DMS79 treated with DMSO at 0.1 percent for 48 hours (cell line): ENCODE data around the gene CLDND1.

ENCODE experiments used
- DNase-seq: peaks from one replicate; lab custom pipeline; 2025; lab: John Stamatoyannopoulos, UW

The CLDND1 gene

DNA sequence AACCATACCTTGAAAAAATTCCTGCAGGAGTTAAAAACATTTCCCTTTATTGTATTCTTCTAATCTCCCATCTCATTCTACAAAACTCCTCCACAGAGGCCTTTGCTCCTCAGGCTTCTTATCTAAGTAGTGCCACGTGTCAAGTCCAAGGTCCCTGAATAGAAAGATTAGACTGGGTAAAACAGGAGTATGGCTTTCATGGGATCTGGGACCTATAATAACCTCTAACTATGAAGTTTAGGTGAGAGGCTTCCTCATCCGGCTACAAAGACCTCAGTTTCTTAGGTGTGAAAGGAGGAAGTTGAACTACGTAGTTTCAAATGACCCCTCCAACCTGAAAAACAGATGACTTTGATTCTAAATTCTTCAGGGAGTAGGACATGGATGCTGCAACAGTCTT is 29.1 kb upstream of the CLDND1 start:
- no peak for DNase-seq

DNA sequence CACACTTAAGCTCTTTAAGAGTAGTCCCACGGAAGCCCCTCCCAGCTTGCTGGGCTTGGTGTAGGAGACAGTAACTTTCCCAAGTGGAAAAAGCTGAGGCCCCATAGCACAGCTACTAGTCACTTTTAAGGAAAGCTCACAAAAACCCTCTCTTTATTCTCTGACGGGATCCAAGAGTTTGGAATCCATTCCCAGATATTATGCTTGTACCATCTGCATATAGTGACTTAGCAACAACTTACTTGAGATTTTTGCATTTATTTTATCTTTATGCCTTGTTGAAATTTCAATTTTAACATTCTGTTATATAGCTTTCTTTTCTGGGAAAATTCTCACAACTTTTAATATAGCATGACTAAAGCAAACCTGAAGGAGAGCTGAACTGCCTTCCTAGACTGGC is 28.5 kb upstream of the CLDND1 start:
- no peak for DNase-seq

- no peak for DNase-seq
Measured at GRCh38 chr3:98550833-98551232, 28.1 kb upstream of the CLDND1 start.

DNA sequence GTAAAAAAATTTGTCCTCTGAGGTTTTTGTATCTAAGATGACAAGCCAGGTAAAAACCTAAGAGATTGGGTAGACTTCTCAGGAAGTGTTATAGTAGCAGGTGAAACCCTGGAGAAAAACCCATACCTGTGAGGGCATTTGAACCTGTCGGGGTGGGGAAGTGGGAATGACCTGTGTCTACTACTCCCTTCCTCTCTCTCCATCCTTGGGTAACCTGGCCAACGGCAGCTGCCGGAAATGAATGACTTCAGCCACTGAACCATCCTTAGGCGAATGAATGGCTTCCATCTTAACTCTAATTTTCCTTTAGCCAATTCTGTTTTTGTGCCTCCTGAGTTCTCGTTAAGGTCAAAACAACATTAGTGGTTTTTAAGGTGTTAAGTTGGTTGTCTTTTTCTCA is 25.8 kb upstream of the CLDND1 start:
- DNase-seq = no peak

- no peak for DNase-seq
Measured at GRCh38 chr3:98545940-98546339, 23.2 kb upstream of the CLDND1 start.

GRCh38 chr3:98542623-98543022 is 19.9 kb upstream of the CLDND1 start:
- no peak for DNase-seq

- no peak for DNase-seq
Measured at GRCh38 chr3:98541695-98542094, 19.0 kb upstream of the CLDND1 start.

GRCh38 chr3:98540346-98540745 is 17.6 kb upstream of the CLDND1 start:
- DNase-seq = no peak

- DNase-seq = no peak
Measured at GRCh38 chr3:98536456-98537017, 13.8 kb upstream of the CLDND1 start.

DNA sequence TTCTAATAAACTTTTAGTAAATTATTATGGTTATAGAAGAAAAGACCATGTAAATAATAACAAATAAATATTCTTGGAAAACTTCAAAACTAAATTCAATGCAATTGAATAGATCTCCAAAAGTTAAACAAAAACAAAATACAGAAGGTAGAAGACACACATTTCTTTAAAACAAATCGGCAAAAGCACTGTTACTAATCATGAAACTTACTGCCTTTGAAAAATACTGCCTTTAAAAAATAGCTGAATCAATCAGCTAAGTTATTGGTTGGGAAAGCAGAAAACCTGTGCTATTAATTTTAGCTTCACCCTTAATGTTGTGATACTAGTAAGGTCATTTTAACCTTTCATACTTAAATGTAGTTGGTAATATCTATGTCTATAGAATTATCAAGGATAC is 12.0 kb upstream of the CLDND1 start:
- no peak for DNase-seq

DNA sequence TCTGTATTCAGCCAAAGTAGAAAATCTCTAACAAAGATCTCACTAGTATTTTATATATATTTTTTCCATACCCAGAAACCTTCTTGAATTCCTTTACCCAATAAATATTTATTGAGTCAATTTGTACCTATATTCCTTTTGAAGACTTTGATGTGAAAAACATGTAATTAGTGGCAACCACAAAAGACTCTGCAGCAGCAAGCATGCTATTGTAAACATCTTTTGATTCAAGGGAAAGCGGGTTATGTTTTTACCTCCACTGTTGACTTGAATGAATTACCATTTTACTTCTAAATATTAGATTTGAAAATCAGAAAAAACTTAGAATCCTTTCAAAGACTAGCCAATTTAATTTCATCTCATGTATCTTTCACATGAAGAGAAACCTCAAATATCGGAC is 11.5 kb upstream of the CLDND1 start:
- DNase-seq = no peak

DNA sequence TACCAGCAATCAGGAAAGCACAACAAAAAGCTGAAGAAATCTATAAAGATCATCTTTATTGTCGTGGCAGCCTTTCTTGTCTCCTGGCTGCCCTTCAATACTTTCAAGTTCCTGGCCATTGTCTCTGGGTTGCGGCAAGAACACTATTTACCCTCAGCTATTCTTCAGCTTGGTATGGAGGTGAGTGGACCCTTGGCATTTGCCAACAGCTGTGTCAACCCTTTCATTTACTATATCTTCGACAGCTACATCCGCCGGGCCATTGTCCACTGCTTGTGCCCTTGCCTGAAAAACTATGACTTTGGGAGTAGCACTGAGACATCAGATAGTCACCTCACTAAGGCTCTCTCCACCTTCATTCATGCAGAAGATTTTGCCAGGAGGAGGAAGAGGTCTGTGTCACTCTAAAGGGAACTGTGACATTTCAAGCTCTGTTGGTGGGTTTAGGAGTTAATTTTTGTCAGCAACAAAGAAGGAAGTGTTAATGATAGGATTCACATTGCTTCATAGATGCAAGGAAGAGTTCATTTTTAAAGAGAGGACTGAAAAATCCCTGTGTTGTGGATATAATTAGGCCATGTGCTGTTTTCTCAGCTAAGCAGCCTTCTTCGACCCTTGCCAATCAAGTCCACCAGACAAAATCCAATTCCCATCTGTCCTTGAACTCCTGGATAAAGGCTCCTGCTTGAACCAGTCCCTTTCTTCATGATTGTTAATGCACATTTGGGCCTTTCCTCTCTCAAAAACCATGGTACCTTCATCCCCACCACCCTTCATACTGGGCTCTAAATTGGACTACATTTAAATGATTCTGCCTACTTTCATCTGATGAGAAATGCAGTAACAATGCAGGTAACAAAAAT is 10.2 kb upstream of the CLDND1 start:
- DNase-seq = no peak

DNA sequence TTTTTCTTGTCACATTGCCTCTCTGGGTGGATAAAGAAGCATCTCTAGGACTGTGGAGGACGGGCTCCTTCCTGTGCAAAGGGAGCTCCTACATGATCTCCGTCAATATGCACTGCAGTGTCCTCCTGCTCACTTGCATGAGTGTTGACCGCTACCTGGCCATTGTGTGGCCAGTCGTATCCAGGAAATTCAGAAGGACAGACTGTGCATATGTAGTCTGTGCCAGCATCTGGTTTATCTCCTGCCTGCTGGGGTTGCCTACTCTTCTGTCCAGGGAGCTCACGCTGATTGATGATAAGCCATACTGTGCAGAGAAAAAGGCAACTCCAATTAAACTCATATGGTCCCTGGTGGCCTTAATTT is 9.6 kb upstream of the CLDND1 start:
- no peak for DNase-seq

DNA sequence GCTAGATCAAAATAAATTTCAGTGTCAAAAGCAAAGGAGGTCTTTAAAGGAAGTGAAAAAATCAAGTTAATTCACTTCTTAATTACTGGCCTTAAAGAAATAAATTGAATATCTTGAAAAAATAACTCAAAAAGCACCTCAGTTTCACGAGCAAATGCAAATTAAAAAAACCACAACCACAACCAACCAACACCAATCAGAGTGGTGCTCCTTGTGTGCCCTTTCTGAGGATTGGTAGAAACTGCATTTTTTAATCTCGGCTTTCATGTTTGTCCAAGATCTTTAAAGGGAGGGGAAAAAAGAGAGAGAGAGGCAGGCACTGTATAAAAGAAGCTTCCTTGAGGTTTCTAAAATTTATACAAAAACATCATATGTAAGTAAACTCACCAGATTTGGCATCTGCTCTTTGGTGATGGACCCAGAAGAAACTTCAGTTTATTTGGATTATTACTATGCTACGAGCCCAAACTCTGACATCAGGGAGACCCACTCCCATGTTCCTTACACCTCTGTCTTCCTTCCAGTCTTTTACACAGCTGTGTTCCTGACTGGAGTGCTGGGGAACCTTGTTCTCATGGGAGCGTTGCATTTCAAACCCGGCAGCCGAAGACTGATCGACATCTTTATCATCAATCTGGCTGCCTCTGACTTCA is 9.0 kb upstream of the CLDND1 start, which contains the start of gene GPR15:
GPR15 (plus strand) TSS at position 357 of the 653 bp plus-strand sequence; CDS start at position 413, 56 bp downstream.
- DNase-seq = no peak

DNA sequence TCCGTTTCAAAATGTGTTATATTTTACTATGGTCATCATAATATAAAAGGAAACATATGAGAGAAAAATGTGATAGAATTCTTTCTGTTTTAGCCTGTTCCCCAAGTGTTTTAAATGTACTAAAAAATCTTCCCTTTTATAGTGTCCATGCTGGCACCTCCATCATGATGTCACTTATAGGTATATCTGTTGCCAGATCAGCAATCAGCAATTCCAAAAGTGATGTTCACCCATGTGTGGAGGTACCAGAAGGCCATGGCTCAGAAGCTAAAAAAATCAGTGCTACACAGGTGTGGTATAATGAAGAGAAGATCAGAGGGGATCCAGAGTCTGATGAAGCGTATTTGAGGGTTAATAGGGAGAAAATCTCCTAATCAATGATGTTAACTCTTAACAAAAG is 8.0 kb upstream of the CLDND1 start:
- DNase-seq = no peak

GRCh38 chr3:98529856-98530459 is 7.3 kb upstream of the CLDND1 start:
- no peak for DNase-seq

DNA sequence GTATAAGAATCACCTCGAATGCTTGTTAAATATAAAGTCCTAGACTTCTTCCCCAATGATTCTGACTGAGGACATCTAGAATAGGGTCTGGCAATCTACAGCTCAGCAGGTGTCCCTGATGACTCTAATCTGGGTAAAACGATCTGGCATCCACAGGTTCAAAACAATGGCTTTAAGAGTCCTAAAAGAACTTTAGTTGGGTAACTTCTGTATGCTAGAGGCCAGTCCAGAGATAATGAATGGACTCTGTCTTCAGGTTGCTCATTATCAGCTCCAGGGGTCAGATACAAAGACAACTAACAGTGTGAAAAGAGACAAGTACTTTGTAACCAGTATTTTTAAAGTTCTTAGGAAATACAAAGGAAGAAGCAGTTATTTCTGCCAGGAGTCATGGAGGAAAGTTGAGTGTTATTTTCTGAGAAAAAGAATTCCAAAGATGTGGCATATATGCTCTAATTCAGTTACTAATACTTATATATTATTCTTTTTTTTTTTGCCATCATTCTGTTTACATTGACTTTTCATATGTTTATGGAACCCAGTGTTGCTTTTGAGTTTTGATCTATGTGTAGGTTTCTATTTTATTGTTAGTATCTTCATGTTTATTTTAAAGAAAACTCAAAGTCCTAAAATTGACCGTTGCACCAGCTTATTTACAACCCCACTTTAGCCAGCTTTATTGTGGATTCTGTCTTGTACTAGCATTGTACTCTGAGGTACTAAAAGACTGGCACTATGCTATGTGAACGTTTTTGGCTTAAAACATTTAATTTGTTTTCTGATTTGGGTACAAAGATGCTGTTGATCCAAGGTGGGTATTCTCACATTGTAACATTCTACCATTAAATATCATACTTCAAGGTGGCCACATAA is 6.0 kb upstream of the CLDND1 start:
- DNase-seq = no peak

- DNase-seq = no peak
Measured at GRCh38 chr3:98525494-98525893, 2.8 kb upstream of the CLDND1 start.

GRCh38 chr3:98521897-98522543 is 682 bp downstream of the CLDND1 start:
- peak; percentile 52 for DNase-seq

GRCh38 chr3:98519351-98519750 is 3.4 kb downstream of the CLDND1 start:
- no peak for DNase-seq

GRCh38 chr3:98518816-98519215 is 3.9 kb downstream of the CLDND1 start:
- DNase-seq = no peak
